IMR-90 (cell line): ENCODE measurements around the gene ANKRD53. TPM values are rescaled to one million over a fixed set of nuclear protein-coding genes. Genes with fewer than 3 reads are reported as not detected.

Experiments used
- ATAC-seq: fragments of 200-7000 bp; cut with Tn5 transposase; 2 replicates; pipeline ENCODE4 v1.9.1; 2020; ENCODE audit warnings: low read depth, mild to moderate bottlenecking, moderate library complexity
- BruUV-seq: library from RNA; stranded (reverse); fragments of 400-500 nt; replicated peaks from 2 replicates; lab custom pipeline; 2021; lab: Mats Ljungman, UMichigan
- CTCF ChIA-PET: fragments of 300-600 bp; formaldehyde crosslinking; extraction: SDS; loops from one replicate; lab custom pipeline; 2021; ENCODE audit warnings: antibody characterized with exemption; lab: Yijun Ruan, JAX
- POLR2A ChIA-PET: fragments of 300-600 bp; sonication (Branson Sonifier 250); formaldehyde crosslinking; loops from one replicate; lab custom pipeline; 2022; ENCODE audit warnings: antibody characterized with exemption; ENCODE audit not compliant: unreplicated experiment; lab: Charles Lee
- DNase-seq: peaks from one replicate; pipeline ENCODE4 v3.0.0; 2013
- H2AFZ ChIP-seq: replicated peaks from 2 replicates; pipeline ENCODE3; 2013; ENCODE audit warnings: low read length, mild to moderate bottlenecking; ENCODE audit not compliant: poor library complexity
- H2AK5ac ChIP-seq: 2 replicates; pipeline ENCODE4 v1.6.1; 2013; ENCODE audit warnings: low read depth, low read length, inconsistent platforms
- H2AK9ac ChIP-seq: replicated peaks from 2 replicates; pipeline ENCODE3; 2013; ENCODE audit warnings: mild to moderate bottlenecking, low read depth, low read length, moderate library complexity; ENCODE audit not compliant: poor library complexity
- H2BK120ac ChIP-seq: 2 replicates; pipeline ENCODE4 v1.6.1; 2013; ENCODE audit warnings: low read depth, low read length, inconsistent platforms
- H2BK15ac ChIP-seq: 3 replicates; pipeline ENCODE4 v1.6.1; 2013; ENCODE audit warnings: low read depth, low read length, inconsistent platforms
- H2BK20ac ChIP-seq: 2 replicates; pipeline ENCODE4 v1.6.1; 2013; ENCODE audit warnings: low read depth, mild to moderate bottlenecking, inconsistent platforms, low read length, moderate library complexity
- H2BK5ac ChIP-seq: 2 replicates; pipeline ENCODE4 v1.6.1; 2013; ENCODE audit warnings: mild to moderate bottlenecking, low read depth, low read length, inconsistent platforms; ENCODE audit not compliant: poor library complexity, severe bottlenecking
- H3K14ac ChIP-seq: replicated peaks from 2 replicates; pipeline ENCODE4 v1.6.1; 2013; ENCODE audit warnings: low read depth, low read length, inconsistent platforms
- H3K18ac ChIP-seq: 2 replicates; pipeline ENCODE4 v1.6.1; 2013; ENCODE audit warnings: low read depth, low read length, control low read depth
- H3K23ac ChIP-seq: 2 replicates; pipeline ENCODE4 v1.6.1; 2013; ENCODE audit warnings: low read depth, low read length, inconsistent platforms
- H3K27ac ChIP-seq: 2 replicates; pipeline ENCODE4 v1.5.1; 2013; ENCODE audit warnings: mild to moderate bottlenecking, control low read depth, low read length; ENCODE audit not compliant: insufficient read depth
- H3K27me3 ChIP-seq: 2 replicates; pipeline ENCODE4 v1.6.1; 2013; ENCODE audit warnings: low read length; ENCODE audit not compliant: control insufficient read depth, insufficient read depth
- H3K36me3 ChIP-seq: 2 replicates; pipeline ENCODE4 v1.6.1; 2013; ENCODE audit warnings: low read length, mixed read lengths; ENCODE audit not compliant: control insufficient read depth, insufficient read depth
- H3K4ac ChIP-seq: 2 replicates; pipeline ENCODE4 v1.6.1; 2013; ENCODE audit warnings: low read depth, low read length, inconsistent platforms
- H3K4me1 ChIP-seq: 2 replicates; pipeline ENCODE4 v1.6.1; 2013; ENCODE audit warnings: low read length, mixed read lengths; ENCODE audit not compliant: control insufficient read depth, insufficient read depth
- H3K4me2 ChIP-seq: 2 replicates; pipeline ENCODE4 v1.6.1; 2013; ENCODE audit warnings: low read depth, mild to moderate bottlenecking, control low read depth, low read length, moderate library complexity
- H3K4me3 ChIP-seq: 2 replicates; pipeline ENCODE4 v1.5.1; 2013; ENCODE audit warnings: low read depth, mild to moderate bottlenecking, control low read depth, low read length, moderate library complexity; ENCODE audit not compliant: insufficient read depth
- H3K56ac ChIP-seq: 2 replicates; pipeline ENCODE4 v1.6.1; 2013; ENCODE audit warnings: low read length, inconsistent platforms; ENCODE audit not compliant: insufficient read depth; ENCODE audit errors: extremely low read depth
- H3K79me1 ChIP-seq, 2 experiments: 2 replicates each; pipeline ENCODE4 v1.6.1; 2013; ENCODE audit warnings: low read length in 2 of 2, inconsistent platforms in 1 of 2, low read depth in 1 of 2
- H3K9ac ChIP-seq: 2 replicates; pipeline ENCODE4 v1.6.1; 2013; ENCODE audit warnings: low read depth, low read length, control low read depth
- H3K9me1 ChIP-seq: 2 replicates; pipeline ENCODE4 v1.6.1; 2013; ENCODE audit warnings: low read length, inconsistent platforms; ENCODE audit not compliant: insufficient read depth
- H3K9me3 ChIP-seq: 2 replicates; pipeline ENCODE4 v1.6.1; 2013; ENCODE audit warnings: low read length; ENCODE audit not compliant: control insufficient read depth, insufficient read depth
- H4K20me1 ChIP-seq: 2 replicates; pipeline ENCODE4 v1.6.1; 2013; ENCODE audit warnings: low read length, inconsistent platforms; ENCODE audit not compliant: insufficient read depth
- H4K5ac ChIP-seq: 2 replicates; pipeline ENCODE4 v1.6.1; 2013; ENCODE audit warnings: mild to moderate bottlenecking, low read depth, low read length, control low read depth
- H4K8ac ChIP-seq, 2 experiments: 2 replicates each; pipeline ENCODE4 v1.6.1; 2013; ENCODE audit warnings: low read depth in 2 of 2, low read length in 2 of 2, control low read depth in 1 of 2, inconsistent platforms in 1 of 2
- H4K91ac ChIP-seq: 2 replicates; pipeline ENCODE4 v1.6.1; 2013; ENCODE audit warnings: low read depth, low read length, inconsistent platforms; ENCODE audit not compliant: insufficient read depth
- CEBPB ChIP-seq: IDR thresholded peaks from 2 replicates; pipeline ENCODE4 v1.6.1; 2012; ENCODE audit warnings: low read depth, low read length, improper control_type of control experiment
- CHD1 ChIP-seq: IDR thresholded peaks from 2 replicates; pipeline ENCODE4 v1.6.1; 2012; ENCODE audit warnings: low read depth, low read length, improper control_type of control experiment
- FOS ChIP-seq: fragments of 150-350 bp; IDR thresholded peaks from 2 replicates; pipeline ENCODE4 v1.6.1; 2016; ENCODE audit warnings: low read depth, low read length
- MAFK ChIP-seq: IDR thresholded peaks from 2 replicates; pipeline ENCODE4 v1.6.1; 2012; ENCODE audit warnings: low read depth, low read length, improper control_type of control experiment
- MXI1 ChIP-seq: IDR thresholded peaks from 2 replicates; pipeline ENCODE4 v1.6.1; 2012; ENCODE audit warnings: low read depth, mild to moderate bottlenecking, low read length, moderate library complexity, borderline replicate concordance
- POLR2A ChIP-seq: IDR thresholded peaks from 2 replicates; pipeline ENCODE4 v1.6.1; 2012; ENCODE audit warnings: mild to moderate bottlenecking, low read depth, low read length
- RCOR1 ChIP-seq: IDR thresholded peaks from 2 replicates; pipeline ENCODE4 v1.6.1; 2012; ENCODE audit warnings: mild to moderate bottlenecking, low read length, improper control_type of control experiment; ENCODE audit not compliant: insufficient replicate concordance
- WGBS, 2 experiments: methylation state at CpG; one replicate each; pipeline versions ENCODE4 v1.1.5 to v1.1.7; 2013; ENCODE audit warnings: missing lambda C conversion rate in 2 of 2; ENCODE audit not compliant: insufficient read length in 1 of 2; ENCODE audit errors: extremely low coverage in 2 of 2; 5-methylcytosine and 5-hydroxymethylcytosine counted together
- dilution Hi-C: fragments of 300-500 bp; cut with HindIII; formaldehyde crosslinking; loops from one replicate; pipeline ENCODE4 v1.14.3; 2018; ENCODE audit warnings: low sequenced_read_pairs; ENCODE audit not compliant: unreplicated experiment
- in situ Hi-C: fragments of 300-500 bp; cut with MboI; formaldehyde crosslinking; loops from 3 replicates; pipeline ENCODE4 v1.14.3; 2019; ENCODE audit warnings: low sequenced_read_pairs, inconsistent platforms, mixed read lengths
- intact Hi-C: fragments of 100-400 bp; cut with micrococcal nuclease; formaldehyde crosslinking; loops from 2 replicates; pipeline ENCODE4 v1.10.0; 2022
- polyA plus RNA-seq, 3 experiments: library from polyadenylated mRNA; depleted of rRNA; stranded (reverse); fragments of >200 nt; gene quantifications; 2 replicates each; pipeline ENCODE4 v1.2.3, GENCODE V29; 2012; ENCODE audit warnings: low replicate concordance in 1 of 3
- total RNA-seq: library from RNA; depleted of rRNA; stranded (reverse); fragments of >200 nt; gene quantifications from 2 replicates; pipeline ENCODE4 v1.2.3, GENCODE V29; 2012
- TF ChIP-seq, protein P1 (sequence below): fragments of 150-350 bp; IDR thresholded peaks from 2 replicates; pipeline ENCODE4 v1.6.1; 2016; ENCODE audit warnings: low read depth, mild to moderate bottlenecking, low read length, moderate library complexity, borderline replicate concordance
- TF ChIP-seq, protein P2 (sequence below): fragments of 150-350 bp; IDR thresholded peaks from 2 replicates; pipeline ENCODE4 v1.6.1; 2017; ENCODE audit warnings: mild to moderate bottlenecking, antibody characterized with exemption, low read length, low read depth

The ANKRD53 gene
- total and polyA plus RNA-seq, 2 of the 4 experiments (the other 2 are of a cell fraction): 0.54 to 1.0 TPM

DNA sequence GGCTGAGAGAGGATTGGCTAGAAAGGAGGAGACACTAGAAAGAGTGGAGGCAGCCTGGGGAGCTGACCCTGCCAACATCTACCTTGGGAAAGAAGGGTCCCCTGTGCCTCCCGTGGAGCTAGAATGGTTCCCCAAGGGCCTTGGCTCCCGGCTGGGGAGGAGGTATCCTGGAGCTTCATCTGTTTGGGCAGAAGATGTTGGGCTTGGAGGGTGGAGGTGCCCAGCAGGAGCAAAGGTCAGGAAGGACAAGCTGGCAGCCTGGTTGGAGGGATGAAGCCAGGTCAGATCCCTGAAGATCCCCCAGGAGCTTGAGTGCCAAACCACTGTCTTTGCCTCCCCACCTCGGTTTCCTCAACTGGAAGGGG is 39.9 kb upstream of the ANKRD53 start:
- H3K9ac ChIP-seq: no peak overlapping the region
- no peak overlapping the region for H2BK20ac ChIP-seq
- no peak overlapping the region for H2BK120ac ChIP-seq
- H3K4me3 ChIP-seq: no peak overlapping the region
- no peak overlapping the region for H3K14ac ChIP-seq
- dilution Hi-C loops: no loop called here
- DNase-seq (no peak), ATAC-seq (no peak)
- no peak overlapping the region for H2AK5ac ChIP-seq
- no peaks in the 10 kb centered on the region for H3K36me3 ChIP-seq
- no peak overlapping the region for H2AFZ ChIP-seq
- H2AK9ac ChIP-seq: no peak overlapping the region
- H3K4me1 ChIP-seq: no peaks in the 10 kb centered on the region
- H4K20me1 ChIP-seq: no peaks in the 10 kb centered on the region; the same call in none of the 2 replicates
- no TSS peak for BruUV-seq
- POLR2A ChIA-PET: no interaction called here
- no peak overlapping the region for H3K27ac ChIP-seq
- H3K9me1 ChIP-seq: no peaks in the 10 kb centered on the region
- H4K91ac ChIP-seq: no peak overlapping the region
- H2BK5ac ChIP-seq: no peak overlapping the region
- H3K79me1 ChIP-seq: no peaks in the 10 kb centered on the region
- CTCF ChIA-PET: interaction anchor here (1.0 kb wide), 1 partner anchor 10 kb away, joined by 3 read pairs; no protein-coding TSS in a partner anchor
- no peaks in the 10 kb centered on the region for H3K9me3 ChIP-seq
- no peak overlapping the region for H3K4ac ChIP-seq
- no peak overlapping the region for H3K23ac ChIP-seq
- in situ Hi-C loops: no loop called here
- H3K56ac ChIP-seq: no peak overlapping the region
- intact Hi-C loops: no loop called here
- no CpG with 5 or more reads among the region's 3 CpGs for WGBS, 2 experiments
- H2BK15ac ChIP-seq: no peak overlapping the region
- H4K5ac ChIP-seq: no peak overlapping the region
- H3K18ac ChIP-seq: no peak overlapping the region
- no peak overlapping the region for H4K8ac ChIP-seq
- peaks cover 3% of the 10 kb centered on the region; the same call in 1 of the 2 replicates for H3K27me3 ChIP-seq
- TF ChIP-seq CEBPB (no peak), POLR2A (no peak), MAFK (no peak), CHD1 (no peak), RCOR1 (no peak), FOS (no peak), MXI1 (no peak)
- TF ChIP-seq, protein P1, sequence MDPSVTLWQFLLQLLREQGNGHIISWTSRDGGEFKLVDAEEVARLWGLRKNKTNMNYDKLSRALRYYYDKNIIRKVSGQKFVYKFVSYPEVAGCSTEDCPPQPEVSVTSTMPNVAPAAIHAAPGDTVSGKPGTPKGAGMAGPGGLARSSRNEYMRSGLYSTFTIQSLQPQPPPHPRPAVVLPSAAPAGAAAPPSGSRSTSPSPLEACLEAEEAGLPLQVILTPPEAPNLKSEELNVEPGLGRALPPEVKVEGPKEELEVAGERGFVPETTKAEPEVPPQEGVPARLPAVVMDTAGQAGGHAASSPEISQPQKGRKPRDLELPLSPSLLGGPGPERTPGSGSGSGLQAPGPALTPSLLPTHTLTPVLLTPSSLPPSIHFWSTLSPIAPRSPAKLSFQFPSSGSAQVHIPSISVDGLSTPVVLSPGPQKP: no peak
- TF ChIP-seq, protein P2, sequence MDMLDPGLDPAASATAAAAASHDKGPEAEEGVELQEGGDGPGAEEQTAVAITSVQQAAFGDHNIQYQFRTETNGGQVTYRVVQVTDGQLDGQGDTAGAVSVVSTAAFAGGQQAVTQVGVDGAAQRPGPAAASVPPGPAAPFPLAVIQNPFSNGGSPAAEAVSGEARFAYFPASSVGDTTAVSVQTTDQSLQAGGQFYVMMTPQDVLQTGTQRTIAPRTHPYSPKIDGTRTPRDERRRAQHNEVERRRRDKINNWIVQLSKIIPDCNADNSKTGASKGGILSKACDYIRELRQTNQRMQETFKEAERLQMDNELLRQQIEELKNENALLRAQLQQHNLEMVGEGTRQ: no peak
- no peak overlapping the region for H3K4me2 ChIP-seq
